Keratinocyte (primary cell): Measurements from ENCODE around the gene USP47. TPM values are rescaled to one million over a fixed set of nuclear protein-coding genes. Genes with fewer than 3 reads are reported as not detected.

Source experiments
- DNase-seq: peaks from one replicate; pipeline ENCODE4 v3.0.0-alpha.2; 2011; ENCODE audit warnings: low read depth, missing footprints, low spot score
- FAIRE-seq: peaks from 2 replicates; lab custom pipeline; 2011; peaks lifted over from hg19 to GRCh38; lab: Jason Lieb, UNC
- H2AFZ ChIP-seq: 2 replicates; pipeline ENCODE4 v1.6.0; 2012; ENCODE audit warnings: low read length, control low read depth, inconsistent platforms; ENCODE audit not compliant: control insufficient read depth
- H3K27ac ChIP-seq: 2 replicates; pipeline ENCODE4 v1.5.1; 2011; ENCODE audit warnings: low read length; ENCODE audit not compliant: control insufficient read depth, insufficient read depth
- H3K27me3 ChIP-seq: 3 replicates; pipeline ENCODE4 v1.6.0; 2011; ENCODE audit warnings: low read length; ENCODE audit not compliant: control insufficient read depth, insufficient read depth; ENCODE audit errors: extremely low read depth
- H3K36me3 ChIP-seq, 2 experiments: 2 replicates in 1 of 2; 3 replicates in 1 of 2; pipeline ENCODE4 v1.5.1; 2011; ENCODE audit warnings: low read length in 2 of 2, mild to moderate bottlenecking in 1 of 2; ENCODE audit not compliant: control insufficient read depth in 2 of 2, insufficient read depth in 2 of 2; ENCODE audit errors: extremely low read depth in 1 of 2
- H3K4me1 ChIP-seq: 3 replicates; pipeline ENCODE4 v1.5.1; 2011; ENCODE audit warnings: low read length; ENCODE audit not compliant: control insufficient read depth, insufficient read depth; ENCODE audit errors: extremely low read depth
- H3K4me2 ChIP-seq: 3 replicates; pipeline ENCODE4 v1.6.0; 2011; ENCODE audit warnings: low read depth, low read length; ENCODE audit not compliant: control insufficient read depth, insufficient read depth; ENCODE audit errors: extremely low read depth
- H3K4me3 ChIP-seq, 3 experiments: fragments of 200-600 bp in 1 of 3; sonication (generic) in 1 of 3; 2 replicates in 2 of 3; 3 replicates in 1 of 3; pipeline ENCODE4 v1.5.1; 2011 to 2016; ENCODE audit warnings: low read length in 3 of 3, mild to moderate bottlenecking in 3 of 3, control low read depth in 2 of 3, inconsistent platforms in 1 of 3, low read depth in 1 of 3, mixed read lengths in 1 of 3, mixed run types in 1 of 3, moderate library complexity in 1 of 3; ENCODE audit not compliant: control insufficient read depth in 2 of 3, insufficient read depth in 2 of 3; ENCODE audit errors: extremely low read depth in 1 of 3
- H3K79me2 ChIP-seq: 2 replicates; pipeline ENCODE4 v1.6.0; 2012; ENCODE audit warnings: low read length; ENCODE audit not compliant: control insufficient read depth, insufficient read depth
- H3K9ac ChIP-seq: 3 replicates; pipeline ENCODE4 v1.6.0; 2011; ENCODE audit warnings: low read length; ENCODE audit not compliant: control insufficient read depth, insufficient read depth; ENCODE audit errors: extremely low read depth
- H3K9me1 ChIP-seq: 3 replicates; pipeline ENCODE4 v1.6.0; 2011; ENCODE audit warnings: low read length; ENCODE audit not compliant: control insufficient read depth, insufficient read depth; ENCODE audit errors: extremely low read depth
- H3K9me3 ChIP-seq: 2 replicates; pipeline ENCODE4 v1.5.1; 2012; ENCODE audit warnings: low read depth, low read length; ENCODE audit not compliant: control insufficient read depth
- H4K20me1 ChIP-seq: 3 replicates; pipeline ENCODE4 v1.6.0; 2011; ENCODE audit warnings: low read length; ENCODE audit not compliant: control insufficient read depth, insufficient read depth; ENCODE audit errors: extremely low read depth
- EZH2 ChIP-seq: IDR thresholded peaks from one replicate; pipeline ENCODE4 v1.6.1; 2012; ENCODE audit warnings: inconsistent platforms, mild to moderate bottlenecking, low read length, moderate library complexity
- dilution Hi-C: fragments of 300-500 bp; cut with MboI; formaldehyde crosslinking; loops from one replicate; pipeline ENCODE4 v1.7.0; 2020; ENCODE audit warnings: low sequenced_read_pairs; ENCODE audit not compliant: extremely low pct_ligation_motif_present
- polyA plus RNA-seq, 5 experiments: library from polyadenylated mRNA; depleted of rRNA in 3 of 5; stranded (reverse) in 3 of 5; stranded (forward) in 1 of 5; unstranded in 1 of 5; fragments of >200 nt; gene quantifications; 1 replicate in 1 of 5; 2 replicates in 3 of 5; 3 replicates in 1 of 5; pipeline versions ENCODE4 v1.2.1 to v1.2.3, GENCODE V29; 2011 to 2012; ENCODE audit warnings: missing spikeins in 2 of 5, low read depth in 1 of 5, low replicate concordance in 1 of 5
- TF ChIP-seq, protein P1 (sequence below), 3 experiments: IDR thresholded peaks in 1 of 3; conservative IDR thresholded peaks in 1 of 3; optimal IDR thresholded peaks in 1 of 3; 2 replicates in 2 of 3; 3 replicates in 1 of 3; pipeline versions ENCODE3 to v1.5.1; 2011; ENCODE audit warnings: low read length in 3 of 3, mild to moderate bottlenecking in 3 of 3, moderate library complexity in 2 of 3, control low read depth in 1 of 3, inconsistent platforms in 1 of 3; ENCODE audit not compliant: insufficient read depth in 2 of 3; ENCODE audit errors: extremely low read depth in 1 of 3

USP47 gene
- polyA plus RNA-seq, 1 donor (not counting 4 experiments of a cell fraction or from before 2014, with no cell fraction given): 22.4 TPM

DNA sequence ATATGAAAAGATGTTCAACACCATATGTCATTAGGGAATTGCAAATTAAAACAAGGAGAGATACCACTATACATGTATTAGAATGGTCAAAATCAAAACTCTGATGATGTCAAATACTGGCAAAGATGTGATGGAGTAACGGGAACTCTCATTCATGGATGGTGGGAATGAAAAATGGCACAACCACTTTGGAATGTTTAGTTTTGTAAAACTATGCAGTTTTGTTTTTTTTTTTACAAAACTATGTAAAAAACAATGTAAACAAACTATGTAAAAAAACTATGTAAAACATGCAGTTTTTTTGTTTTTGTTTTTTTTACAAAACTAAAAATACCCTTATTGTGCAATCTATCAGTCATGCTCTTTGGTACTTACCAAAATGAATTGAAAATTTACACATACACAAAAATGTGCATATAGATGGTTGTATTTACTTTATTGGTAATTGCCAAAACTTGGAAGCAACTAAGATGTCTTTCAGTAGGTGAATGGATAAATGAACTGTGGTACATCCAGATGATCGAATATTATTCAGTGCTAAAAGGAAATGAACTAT is 5.0 kb upstream of the USP47 start:
- Histone ChIP-seq H3K27ac (no peak overlapping the region), H3K4me2 (no peak overlapping the region), H3K36me3 (no peaks in the 10 kb centered on the region), H3K79me2 (no peaks in the 10 kb centered on the region), H3K9me3 (no peaks in the 10 kb centered on the region), H2AFZ (no peak overlapping the region), H3K9ac (no peak overlapping the region), H3K4me3 (no peak overlapping the region), H4K20me1 (no peaks in the 10 kb centered on the region), H3K9me1 (no peaks in the 10 kb centered on the region), H3K27me3 (no peaks in the 10 kb centered on the region), H3K4me1 (no peaks in the 10 kb centered on the region)
- no peak for TF ChIP-seq EZH2
- TF ChIP-seq, protein P1, sequence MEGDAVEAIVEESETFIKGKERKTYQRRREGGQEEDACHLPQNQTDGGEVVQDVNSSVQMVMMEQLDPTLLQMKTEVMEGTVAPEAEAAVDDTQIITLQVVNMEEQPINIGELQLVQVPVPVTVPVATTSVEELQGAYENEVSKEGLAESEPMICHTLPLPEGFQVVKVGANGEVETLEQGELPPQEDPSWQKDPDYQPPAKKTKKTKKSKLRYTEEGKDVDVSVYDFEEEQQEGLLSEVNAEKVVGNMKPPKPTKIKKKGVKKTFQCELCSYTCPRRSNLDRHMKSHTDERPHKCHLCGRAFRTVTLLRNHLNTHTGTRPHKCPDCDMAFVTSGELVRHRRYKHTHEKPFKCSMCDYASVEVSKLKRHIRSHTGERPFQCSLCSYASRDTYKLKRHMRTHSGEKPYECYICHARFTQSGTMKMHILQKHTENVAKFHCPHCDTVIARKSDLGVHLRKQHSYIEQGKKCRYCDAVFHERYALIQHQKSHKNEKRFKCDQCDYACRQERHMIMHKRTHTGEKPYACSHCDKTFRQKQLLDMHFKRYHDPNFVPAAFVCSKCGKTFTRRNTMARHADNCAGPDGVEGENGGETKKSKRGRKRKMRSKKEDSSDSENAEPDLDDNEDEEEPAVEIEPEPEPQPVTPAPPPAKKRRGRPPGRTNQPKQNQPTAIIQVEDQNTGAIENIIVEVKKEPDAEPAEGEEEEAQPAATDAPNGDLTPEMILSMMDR (optimal IDR thresholded peaks at IDR 0.05 in 1 of 3, IDR thresholded peaks at IDR 0.05 in 1 of 3, conservative IDR thresholded peaks at IDR 0.05 in 1 of 3; ENCODE audit: extremely low read depth in 1 of 3, insufficient read depth in 2 of 3, low read length in 3 of 3): no peak
- FAIRE-seq (no peak), DNase-seq (no peak)
- dilution Hi-C loops: no loop called here

DNA sequence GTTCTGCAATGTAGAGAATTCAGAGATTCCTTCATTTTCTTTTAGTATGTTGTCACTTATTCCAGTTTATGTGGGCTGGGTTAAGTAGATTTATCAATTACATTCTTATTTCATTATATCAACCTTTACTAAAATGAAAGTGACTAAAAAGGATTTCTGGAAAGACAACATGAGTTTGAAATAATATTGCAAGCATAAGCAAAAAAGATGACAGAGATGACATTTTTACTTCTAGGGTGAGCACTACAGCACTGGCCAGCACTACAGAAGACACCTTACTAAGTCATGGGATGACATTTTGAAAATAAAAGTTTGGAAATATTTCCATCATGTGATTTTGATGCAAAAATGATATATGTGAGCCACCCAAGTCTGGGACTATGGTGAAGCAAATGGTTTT is 2.1 kb upstream of the USP47 start:
- H2AFZ ChIP-seq: no peak overlapping the region
- dilution Hi-C loops: no loop called here
- H3K9me1 ChIP-seq: no peaks in the 10 kb centered on the region
- no peaks in the 10 kb centered on the region for H3K36me3 ChIP-seq
- H3K9me3 ChIP-seq: no peaks in the 10 kb centered on the region
- H4K20me1 ChIP-seq: peaks cover 3% of the 10 kb centered on the region
- H3K4me3 ChIP-seq: no peak overlapping the region
- no peak overlapping the region for H3K27ac ChIP-seq
- DNase-seq: no peak
- H3K79me2 ChIP-seq: peaks cover 29% of the 10 kb centered on the region
- TF ChIP-seq EZH2: no peak
- TF ChIP-seq, protein P1 (optimal IDR thresholded peaks at IDR 0.05 in 1 of 3, IDR thresholded peaks at IDR 0.05 in 1 of 3, conservative IDR thresholded peaks at IDR 0.05 in 1 of 3; ENCODE audit: extremely low read depth in 1 of 3, insufficient read depth in 2 of 3, low read length in 3 of 3): no peak
- peaks cover 10% of the 10 kb centered on the region for H3K4me1 ChIP-seq
- H3K4me2 ChIP-seq: no peak overlapping the region
- FAIRE-seq: no peak
- H3K9ac ChIP-seq: no peak overlapping the region
- H3K27me3 ChIP-seq: no peaks in the 10 kb centered on the region
